ENCODE measurements around the gene PTGDS.
"Not testable (repeated sequence)": the region's sequence is repeated elsewhere in the genome, so short reads cannot be mapped to it uniquely, and the experiment has no call there.

Gene PTGDS

DNA sequence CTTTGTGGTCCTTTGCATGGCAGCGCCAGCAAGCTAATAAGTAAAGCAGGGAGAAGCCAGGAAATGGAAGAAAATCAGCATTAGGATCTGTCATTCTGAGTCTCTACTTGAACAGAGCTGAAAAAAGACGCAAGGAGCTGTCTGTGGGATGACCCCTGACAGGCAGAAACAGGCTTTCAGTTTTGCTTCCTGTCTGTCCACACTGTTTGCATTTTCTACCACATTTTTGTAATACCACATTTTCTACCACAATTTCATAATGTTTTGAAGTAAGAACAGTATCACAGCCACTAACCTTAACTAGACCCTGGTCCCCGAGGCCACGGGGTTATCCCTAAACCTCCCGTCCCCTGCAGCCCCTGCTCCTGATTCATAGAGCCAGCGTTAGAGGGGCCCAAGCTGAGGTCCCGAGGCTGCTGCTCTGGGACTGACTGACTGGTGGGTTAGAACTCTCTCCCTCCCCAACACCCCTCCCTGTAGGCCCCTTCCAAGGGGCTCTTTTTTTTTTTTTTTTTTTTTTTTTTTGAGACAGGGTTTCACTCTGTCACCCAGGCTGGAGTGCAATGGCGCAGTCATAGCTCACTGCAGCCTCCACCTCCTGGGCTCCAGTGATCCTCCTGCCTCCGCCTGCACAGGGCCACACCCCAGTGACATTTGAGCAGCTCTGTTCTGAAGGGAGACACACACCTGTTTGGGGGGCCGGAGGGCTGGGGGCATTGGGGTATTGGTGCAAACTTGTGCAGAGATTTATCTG, 23.1 kb downstream of the PTGDS start:
- Histone ChIP-seq H3K4me2 (peak overlapping the region; percentile 51 to 92 (median 85)), H4K20me1 (peaks cover 0 to 12% (median 0%) of the 10 kb centered on the region in 11 experiments; a peak in 5 of 22 replicates), H3K9ac (peak overlapping the region; percentile 32 to 73 (median 60); a peak in 20 of 22 replicates), H3K9me3 (replicated peaks in 1 of 11) (peaks cover 5 to 11% (median 10%) of the 10 kb centered on the region in 11 experiments; a peak in 19 of 22 replicates), H3K4me1 (peaks cover 53 to 82% (median 68%) of the 10 kb centered on the region in 10 experiments), H3K27me3 (no peaks in the 10 kb centered on the region; a peak in 1 of 22 replicates), H3K4me3 (peak overlapping the region in 3 of 10 experiments; percentile 15 to 38 (median 18); a peak in 3 of 20 replicates), H3K27ac (peak overlapping the region; percentile 20 to 89 (median 76); a peak in 20 of 22 replicates), H3K36me3 (peaks cover 0 to under 1% (median 0%) of the 10 kb centered on the region in 11 experiments; a peak in 1 of 22 replicates)
- TF ChIP-seq Cebpa-rat (IDR thresholded peaks at IDR 0.05), result peak in 5 of 11 experiments; percentile 26 to 56 (median 39); a peak in 5 of 22 replicates

GRCh38 chr9:137001857-137002645, 24.7 kb downstream of the PTGDS start:
- Histone ChIP-seq H3K9ac (0 out of 22 replicates have a peak overlapping the region, but pooled peaks of 1 of the 11 experiments have one; percentile 28), H3K27me3 (no peaks in the 10 kb centered on the region; a peak in 1 of 22 replicates), H3K36me3 (no peaks in the 10 kb centered on the region; a peak in 1 of 22 replicates), H4K20me1 (no peaks in the 10 kb centered on the region), H3K27ac (peak overlapping the region in 4 of 11 experiments; percentile 13 to 85 (median 60); a peak in 5 of 22 replicates), H3K9me3 (replicated peaks in 1 of 11) (peaks cover 6 to 16% (median 12%) of the 10 kb centered on the region in 11 experiments; a peak in 19 of 22 replicates), H3K4me1 (peaks cover 48 to 82% (median 64%) of the 10 kb centered on the region in 10 experiments), H3K4me3 (no peak overlapping the region), H3K4me2 (peak overlapping the region in 6 of 11 experiments; percentile 7 to 90 (median 58); a peak in 6 of 22 replicates)
- TF ChIP-seq Cebpa-rat (IDR thresholded peaks at IDR 0.05), result no peak

GRCh38 chr9:137002646-137003041, 25.3 kb downstream of the PTGDS start:
- Histone ChIP-seq H3K4me1 (peaks cover 42 to 80% (median 60%) of the 10 kb centered on the region in 10 experiments), H3K36me3 (peaks cover 0 to 4% (median 0%) of the 10 kb centered on the region in 11 experiments; a peak in 9 of 22 replicates), H3K27me3 (no peaks in the 10 kb centered on the region), H3K27ac (peak overlapping the region in 3 of 11 experiments; percentile 5 to 32 (median 26); a peak in 1 of 22 replicates), H3K9me3 (replicated peaks in 1 of 11) (peaks cover 6 to 16% (median 12%) of the 10 kb centered on the region in 11 experiments; a peak in 19 of 22 replicates), H4K20me1 (0 out of 22 replicates have a peak, but pooled peaks cover 0 to 4% (median 0%) of the 10 kb centered on the region in 11 experiments), H3K4me2 (peak overlapping the region in 2 of 11 experiments; percentile 18 to 22; a peak in 1 of 22 replicates), H3K9ac (no peak overlapping the region), H3K4me3 (no peak overlapping the region)
- TF ChIP-seq Cebpa-rat (IDR thresholded peaks at IDR 0.05), result no peak

DNA sequence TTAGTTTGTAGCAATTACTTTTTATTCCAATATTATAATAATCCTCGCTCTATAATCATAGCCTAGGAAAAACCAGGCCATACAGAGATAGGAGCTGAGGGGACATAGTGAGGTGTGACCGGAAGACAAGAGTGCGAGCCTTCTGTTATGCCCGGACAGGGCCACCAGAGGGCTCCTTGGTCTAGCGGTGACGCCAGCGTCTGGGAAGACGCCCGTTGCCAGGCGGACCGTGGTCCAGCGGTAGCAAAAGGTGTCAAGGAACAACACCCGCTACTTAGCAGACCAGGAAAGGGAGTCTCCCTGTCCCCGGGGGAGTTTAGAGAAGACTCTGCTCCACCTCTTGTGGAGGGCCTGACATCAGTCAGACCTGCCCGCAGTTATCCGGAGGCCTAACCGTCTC, 27.0 kb downstream of the PTGDS start:
- Histone ChIP-seq H3K4me1 (peaks cover 26 to 72% (median 49%) of the 10 kb centered on the region in 10 experiments), H4K20me1 (peaks cover 0 to 11% (median 0%) of the 10 kb centered on the region in 11 experiments; a peak in 1 of 22 replicates), H3K9me3 (replicated peaks in 1 of 11) (peaks cover 6 to 16% (median 12%) of the 10 kb centered on the region in 11 experiments; a peak in 19 of 22 replicates), H3K36me3 (peaks cover 0 to 12% (median 3%) of the 10 kb centered on the region in 11 experiments; a peak in 10 of 22 replicates)
- H3K27ac ChIP-seq, H3K9ac ChIP-seq, H3K4me3 ChIP-seq, H3K27me3 ChIP-seq, H3K4me2 ChIP-seq: not testable (repeated sequence)

- Histone ChIP-seq H3K27me3 (no peaks in the 10 kb centered on the region), H3K4me1 (peaks cover 5 to 51% (median 31%) of the 10 kb centered on the region in 10 experiments; a peak in 19 of 20 replicates), H3K36me3 (peaks cover 0 to 25% (median 14%) of the 10 kb centered on the region in 11 experiments; a peak in 15 of 22 replicates), H3K4me3 (no peak overlapping the region), H4K20me1 (peaks cover 0 to 11% (median 0%) of the 10 kb centered on the region in 11 experiments; a peak in 1 of 22 replicates), H3K27ac (peak overlapping the region in 6 of 11 experiments; percentile 14 to 36 (median 26); a peak in 5 of 22 replicates), H3K9me3 (replicated peaks in 1 of 11) (peaks cover 6 to 16% (median 12%) of the 10 kb centered on the region in 11 experiments; a peak in 19 of 22 replicates), H3K4me2 (peak overlapping the region; percentile 13 to 77 (median 61); a peak in 19 of 22 replicates), H3K9ac (peak overlapping the region in 6 of 11 experiments; percentile 4 to 23 (median 13); a peak in 4 of 22 replicates)
- TF ChIP-seq Cebpa-rat (IDR thresholded peaks at IDR 0.05), result no peak
These were observed 29.1 kb downstream of the PTGDS start for GRCh38 chr9:137006116-137007003.

GRCh38 chr9:137007108-137007815, 30.0 kb downstream of the PTGDS start:
- Histone ChIP-seq H3K4me1 (peaks cover 4 to 42% (median 28%) of the 10 kb centered on the region in 10 experiments; a peak in 19 of 20 replicates), H3K4me3 (no peak overlapping the region), H3K9me3 (replicated peaks in 1 of 11) (peaks cover 6 to 16% (median 12%) of the 10 kb centered on the region in 11 experiments; a peak in 19 of 22 replicates), H3K27me3 (no peaks in the 10 kb centered on the region), H3K36me3 (peaks cover 0 to 30% (median 18%) of the 10 kb centered on the region in 11 experiments; a peak in 16 of 22 replicates), H3K9ac (peak overlapping the region in 2 of 11 experiments; percentile 9 to 15; a peak in 2 of 22 replicates), H3K27ac (0 out of 22 replicates have a peak overlapping the region, but pooled peaks of 2 of the 11 experiments have one; percentile 18 to 23), H4K20me1 (peaks cover 0 to 12% (median 0%) of the 10 kb centered on the region in 11 experiments; a peak in 1 of 22 replicates), H3K4me2 (peak overlapping the region in 9 of 11 experiments; percentile 48 to 77 (median 60); a peak in 16 of 22 replicates)
- no peak for TF ChIP-seq Cebpa-rat (IDR thresholded peaks at IDR 0.05)
